HCT116 (cell line): Measurements from ENCODE around the gene ADARB1. TPM values are rescaled to one million over a fixed set of nuclear protein-coding genes. Genes with fewer than 3 reads are reported as not detected.

Source experiments
- ATAC-seq: fragments of 200-7000 bp; cut with Tn5 transposase; 2 replicates; pipeline ENCODE4 v1.9.1; 2020; ENCODE audit warnings: mild to moderate bottlenecking, moderate library complexity
- BruUV-seq: library from RNA; stranded (reverse); fragments of 400-500 nt; replicated peaks from 2 replicates; lab custom pipeline; 2021; lab: Mats Ljungman, UMichigan
- CTCF ChIA-PET: fragments of 300-600 bp; sonication (Branson Sonifier 250); formaldehyde crosslinking; loops from one replicate; lab custom pipeline; 2021; ENCODE audit warnings: antibody characterized with exemption; lab: Charles Lee
- POLR2A ChIA-PET: fragments of 300-600, 350-600 bp; sonication (Branson Sonifier 250); formaldehyde crosslinking; loops from one replicate; lab custom pipeline; 2021; ENCODE audit warnings: antibody characterized with exemption; lab: Charles Lee
- RAD21 ChIA-PET, 2 experiments: fragments of 300-600 bp; sonication (Branson Sonifier 250); formaldehyde crosslinking; loops; one replicate each; lab custom pipeline; 2023; ENCODE audit warnings: low total read pairs in 2 of 2; ENCODE audit not compliant: uncharacterized antibody in 2 of 2, unreplicated experiment in 2 of 2, low non-redundant PET in 1 of 2; lab: Charles Lee
- DNase-seq: peaks from one replicate; pipeline ENCODE4 v3.0.0-alpha.2; 2010; ENCODE audit warnings: low read depth, low spot score
- H2AFZ ChIP-seq: fragments of 200-600 bp; shearing (Covaris generic), sonication (generic); 2 replicates; pipeline ENCODE4 v1.6.1; 2017; ENCODE audit warnings: low read depth, mixed run types, mixed read lengths, antibody characterized with exemption, low read length; ENCODE audit not compliant: poor library complexity, severe bottlenecking
- H3K27ac ChIP-seq: 2 replicates; pipeline ENCODE4 v1.5.1; 2012; ENCODE audit warnings: low read depth, low read length
- H3K27me3 ChIP-seq: fragments of 200-600 bp; sonication (generic); 2 replicates; pipeline ENCODE4 v1.6.1; 2016; ENCODE audit warnings: mixed run types, low read length, mixed read lengths; ENCODE audit not compliant: insufficient read depth
- H3K36me3 ChIP-seq, 2 experiments: fragments of 200-500 bp in 1 of 2; fragments of 200-600 bp in 1 of 2; sonication (Bioruptor generic) in 1 of 2; sonication (generic) in 1 of 2; 2 replicates each; pipeline versions ENCODE4 v1.5.1 to v1.6.1; 2014 to 2016; ENCODE audit warnings: low read length in 2 of 2, inconsistent platforms in 1 of 2, mixed read lengths in 1 of 2, mixed run types in 1 of 2; ENCODE audit not compliant: insufficient read depth in 2 of 2, control insufficient read depth in 1 of 2
- H3K4me1 ChIP-seq, 2 experiments: fragments of 200-600 bp in 1 of 2; sonication (generic) in 1 of 2; 2 replicates each; pipeline versions ENCODE4 v1.5.1 to v1.6.1; 2012 to 2017; ENCODE audit warnings: low read length in 2 of 2, inconsistent platforms in 1 of 2, mild to moderate bottlenecking in 1 of 2, mixed read lengths in 1 of 2, mixed run types in 1 of 2, moderate library complexity in 1 of 2; ENCODE audit not compliant: insufficient read depth in 2 of 2, control insufficient read depth in 1 of 2
- H3K4me2 ChIP-seq: fragments of 200-600 bp; sonication (generic); 2 replicates; pipeline ENCODE4 v1.6.1; 2017; ENCODE audit warnings: mixed run types, low read length, mixed read lengths
- H3K4me3 ChIP-seq, 2 experiments: fragments of 200-600 bp in 1 of 2; sonication (generic) in 1 of 2; replicated peaks in 1 of 2; 2 replicates each; pipeline ENCODE4 v1.5.1; 2011 to 2016; ENCODE audit warnings: low read length in 2 of 2, control low read depth in 1 of 2, low read depth in 1 of 2, mild to moderate bottlenecking in 1 of 2, mixed read lengths in 1 of 2, mixed run types in 1 of 2
- H3K79me2 ChIP-seq: fragments of 200-600 bp; sonication (generic); 2 replicates; pipeline ENCODE4 v1.6.1; 2017; ENCODE audit warnings: mild to moderate bottlenecking, mixed run types, low read length, moderate library complexity, mixed read lengths; ENCODE audit not compliant: insufficient read depth
- H3K9ac ChIP-seq: fragments of 200-600 bp; sonication (generic); 2 replicates; pipeline ENCODE4 v1.6.1; 2016; ENCODE audit warnings: low read length, mixed read lengths
- H3K9me2 ChIP-seq: fragments of 200-600 bp; sonication (generic), shearing (Covaris generic); 2 replicates; pipeline ENCODE4 v1.6.1; 2017; ENCODE audit warnings: mixed run types, mild to moderate bottlenecking, moderate library complexity; ENCODE audit not compliant: insufficient read depth
- H3K9me3 ChIP-seq, 2 experiments: fragments of 200-500 bp in 1 of 2; fragments of 200-600 bp in 1 of 2; sonication (Bioruptor generic) in 1 of 2; sonication (generic) in 1 of 2; 2 replicates each; pipeline ENCODE4 v1.6.1; 2014 to 2017; ENCODE audit warnings: low read length in 2 of 2, mixed read lengths in 2 of 2, inconsistent platforms in 1 of 2, low read depth in 1 of 2, mild to moderate bottlenecking in 1 of 2, mixed run types in 1 of 2, moderate library complexity in 1 of 2; ENCODE audit not compliant: control insufficient read depth in 1 of 2, insufficient read depth in 1 of 2
- H4K20me1 ChIP-seq: fragments of 200-600 bp; sonication (generic), shearing (Covaris generic); 2 replicates; pipeline ENCODE4 v1.6.1; 2017; ENCODE audit warnings: mixed run types, mild to moderate bottlenecking, moderate library complexity; ENCODE audit not compliant: insufficient read depth
- CBX3 ChIP-seq: IDR thresholded peaks from 2 replicates; pipeline ENCODE4 v1.6.1; 2012; ENCODE audit warnings: low read depth
- CEBPB ChIP-seq: IDR thresholded peaks from 2 replicates; pipeline ENCODE4 v1.6.1; 2012; ENCODE audit warnings: low read depth
- EGR1 ChIP-seq: IDR thresholded peaks from 2 replicates; pipeline ENCODE4 v1.6.1; 2012; ENCODE audit warnings: low read depth
- EZH2 ChIP-seq: fragments of 200-600 bp; sonication (generic); IDR thresholded peaks from 2 replicates; pipeline ENCODE4 v1.6.1; 2017; ENCODE audit warnings: antibody characterized with exemption, mixed run types
- FOSL1 ChIP-seq: IDR thresholded peaks from 2 replicates; pipeline ENCODE4 v1.6.1; 2012; ENCODE audit warnings: low read depth
- JUND ChIP-seq: IDR thresholded peaks from 2 replicates; pipeline ENCODE4 v1.6.1; 2012
- POLR2A ChIP-seq: IDR thresholded peaks from 2 replicates; pipeline ENCODE4 v1.7.0; 2011; ENCODE audit warnings: borderline replicate concordance; ENCODE audit not compliant: insufficient read depth, insufficient read length; ENCODE audit errors: extremely low read depth
- POLR2AphosphoS5 ChIP-seq: IDR thresholded peaks from 2 replicates; pipeline ENCODE4 v1.6.1; 2011; ENCODE audit warnings: mild to moderate bottlenecking, low read depth, low read length, moderate library complexity
- RAD21 ChIP-seq: IDR thresholded peaks from 2 replicates; pipeline ENCODE4 v1.6.1; 2012; ENCODE audit warnings: low read depth, mild to moderate bottlenecking
- SIN3A ChIP-seq: IDR thresholded peaks from 2 replicates; pipeline ENCODE4 v1.6.1; 2012; ENCODE audit warnings: low read depth
- SRF ChIP-seq: IDR thresholded peaks from 2 replicates; pipeline ENCODE4 v1.6.1; 2012; ENCODE audit warnings: low read depth
- YY1 ChIP-seq: IDR thresholded peaks from 2 replicates; pipeline ENCODE4 v1.6.1; 2011; ENCODE audit warnings: low read length, low read depth, moderate library complexity, mild to moderate bottlenecking; ENCODE audit not compliant: insufficient replicate concordance; ENCODE audit errors: extremely low read depth
- ZNF274 ChIP-seq: fragments of 200-500 bp; sonication (Bioruptor generic); IDR thresholded peaks from 2 replicates; pipeline ENCODE4 v1.6.1; 2014; ENCODE audit warnings: mild to moderate bottlenecking, low read depth, low read length, inconsistent platforms
- intact Hi-C: fragments of 100-400 bp; cut with micrococcal nuclease; formaldehyde crosslinking; loops from 2 replicates; pipeline ENCODE4 v1.10.0; 2022
- total RNA-seq: library from RNA; stranded (reverse); gene quantifications from one replicate; pipeline ENCODE4 v1.2.1, GENCODE V29; 2021; ENCODE audit not compliant: unreplicated experiment
- TF ChIP-seq, protein P1 (sequence below): IDR thresholded peaks from 2 replicates; pipeline ENCODE4 v1.6.1; 2012; ENCODE audit warnings: low read depth

The ADARB1 gene
- total RNA-seq, 1 experiment from 2014 or later, result 13.5 TPM

DNA sequence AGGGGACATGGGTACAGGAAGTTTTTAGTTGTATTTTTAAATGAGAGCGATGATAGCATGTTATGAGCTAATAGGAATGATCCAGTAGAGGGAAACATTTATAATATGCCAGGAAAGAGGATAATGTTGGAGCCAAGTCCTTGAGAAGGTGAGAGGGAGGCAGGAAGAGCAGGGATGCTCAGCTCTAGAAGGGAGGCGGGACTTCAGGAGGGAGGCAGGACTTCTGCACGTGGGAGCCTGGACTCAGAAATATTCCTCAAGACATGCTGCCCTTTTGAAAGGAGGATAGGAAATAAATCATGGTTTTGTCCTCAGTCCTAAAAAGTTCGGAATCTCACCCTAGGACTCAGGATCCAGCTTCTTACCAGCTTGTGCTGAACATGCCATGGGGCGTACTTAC, 5.9 kb downstream of the ADARB1 start:
- Histone ChIP-seq H3K27ac (no peak overlapping the region), H3K27me3 (no peaks in the 10 kb centered on the region), H3K4me1 (peaks cover 13 to 22% of the 10 kb centered on the region in 2 experiments), H3K9me2 (no peaks in the 10 kb centered on the region), H3K4me3 (no peak overlapping the region), H3K79me2 (peaks cover 23% of the 10 kb centered on the region; the same call in 1 of the 2 replicates), H3K9ac (no peak overlapping the region), H2AFZ (no peak overlapping the region), H3K9me3 (no peaks in the 10 kb centered on the region), H4K20me1 (no peaks in the 10 kb centered on the region), H3K36me3 (no peaks in the 10 kb centered on the region), H3K4me2 (no peak overlapping the region)
- TF ChIP-seq YY1 (no peak), POLR2AphosphoS5 (no peak), ZNF274 (no peak), JUND (no peak)
- RAD21 ChIA-PET, result no interaction called here
- CTCF ChIA-PET, result interaction anchor here (1.1 to 1.7 kb wide), 2 partner anchors 19 to 22 kb away, joined by 4 read pairs; no protein-coding TSS in a partner anchor
- ATAC-seq, result peak; percentile 55; the same call in 1 of the 2 replicates
- intact Hi-C loops, result no loop called here
- no peak for DNase-seq
- no TSS peak for BruUV-seq
- POLR2A ChIA-PET, result no interaction called here

DNA sequence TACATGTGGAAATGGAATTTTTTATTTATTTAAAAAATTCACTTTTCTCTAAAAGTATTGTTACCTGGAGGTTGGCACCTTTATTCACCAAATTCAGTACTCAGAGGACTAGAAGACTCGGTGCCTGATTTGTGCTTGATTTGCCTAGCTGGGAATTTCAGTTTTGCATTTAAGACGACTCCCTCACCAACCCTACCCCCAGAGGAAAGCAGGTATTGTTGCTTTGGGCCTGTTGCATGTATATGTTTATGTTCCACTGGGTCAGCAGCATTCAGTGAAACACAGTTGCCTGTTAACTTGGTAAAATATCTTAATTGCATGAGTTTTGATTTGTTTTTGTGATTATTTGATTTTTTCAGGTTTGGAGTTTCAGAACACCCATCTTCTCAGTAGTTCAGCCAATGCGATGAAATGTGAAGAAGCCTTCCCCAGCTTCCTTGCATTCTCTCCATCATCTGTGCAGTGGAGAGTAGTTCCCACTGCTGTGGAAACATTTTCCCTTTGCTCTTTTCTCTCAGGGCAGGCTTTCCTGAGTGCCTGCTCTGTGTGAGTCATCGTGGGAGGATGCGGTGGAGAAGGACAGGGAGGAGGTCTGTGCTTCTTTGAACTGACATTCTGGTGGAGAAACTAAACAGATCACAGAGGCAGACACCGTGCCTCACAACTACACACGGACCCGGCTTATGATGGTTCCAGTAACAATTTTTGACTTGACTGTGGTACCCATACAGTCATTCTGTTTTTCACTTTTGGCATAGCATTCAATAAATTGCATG, 6.4 kb downstream of the ADARB1 start:
- DNase-seq (no peak), ATAC-seq (peak; percentile 51; the same call in 1 of the 2 replicates)
- H3K9me3 ChIP-seq, result no peaks in the 10 kb centered on the region
- no peak overlapping the region for H3K9ac ChIP-seq
- H3K27ac ChIP-seq, result no peak overlapping the region
- peaks cover 10 to 22% of the 10 kb centered on the region in 2 experiments for H3K4me1 ChIP-seq
- CTCF ChIA-PET, result interaction anchor here (1.1 kb wide), 1 partner anchor 18 kb away, joined by 4 read pairs; no protein-coding TSS in a partner anchor
- H4K20me1 ChIP-seq, result no peaks in the 10 kb centered on the region
- RAD21 ChIA-PET, result no interaction called here
- intact Hi-C loops, result no loop called here
- H3K9me2 ChIP-seq, result no peaks in the 10 kb centered on the region
- no peaks in the 10 kb centered on the region for H3K36me3 ChIP-seq
- POLR2A ChIA-PET, result no interaction called here
- no peaks in the 10 kb centered on the region for H3K27me3 ChIP-seq
- no peak overlapping the region for H3K4me3 ChIP-seq
- no TSS peak for BruUV-seq
- peaks cover 19% of the 10 kb centered on the region; the same call in 1 of the 2 replicates for H3K79me2 ChIP-seq
- H2AFZ ChIP-seq, result no peak overlapping the region
- H3K4me2 ChIP-seq, result peak overlapping the region; percentile 47
- TF ChIP-seq EZH2 (no peak), EGR1 (no peak), CEBPB (no peak), POLR2AphosphoS5 (no peak), SRF (no peak), JUND (no peak), YY1 (no peak), FOSL1 (no peak), RAD21 (no peak), SIN3A (no peak), POLR2A (no peak), CBX3 (no peak)
- TF ChIP-seq, protein P1, sequence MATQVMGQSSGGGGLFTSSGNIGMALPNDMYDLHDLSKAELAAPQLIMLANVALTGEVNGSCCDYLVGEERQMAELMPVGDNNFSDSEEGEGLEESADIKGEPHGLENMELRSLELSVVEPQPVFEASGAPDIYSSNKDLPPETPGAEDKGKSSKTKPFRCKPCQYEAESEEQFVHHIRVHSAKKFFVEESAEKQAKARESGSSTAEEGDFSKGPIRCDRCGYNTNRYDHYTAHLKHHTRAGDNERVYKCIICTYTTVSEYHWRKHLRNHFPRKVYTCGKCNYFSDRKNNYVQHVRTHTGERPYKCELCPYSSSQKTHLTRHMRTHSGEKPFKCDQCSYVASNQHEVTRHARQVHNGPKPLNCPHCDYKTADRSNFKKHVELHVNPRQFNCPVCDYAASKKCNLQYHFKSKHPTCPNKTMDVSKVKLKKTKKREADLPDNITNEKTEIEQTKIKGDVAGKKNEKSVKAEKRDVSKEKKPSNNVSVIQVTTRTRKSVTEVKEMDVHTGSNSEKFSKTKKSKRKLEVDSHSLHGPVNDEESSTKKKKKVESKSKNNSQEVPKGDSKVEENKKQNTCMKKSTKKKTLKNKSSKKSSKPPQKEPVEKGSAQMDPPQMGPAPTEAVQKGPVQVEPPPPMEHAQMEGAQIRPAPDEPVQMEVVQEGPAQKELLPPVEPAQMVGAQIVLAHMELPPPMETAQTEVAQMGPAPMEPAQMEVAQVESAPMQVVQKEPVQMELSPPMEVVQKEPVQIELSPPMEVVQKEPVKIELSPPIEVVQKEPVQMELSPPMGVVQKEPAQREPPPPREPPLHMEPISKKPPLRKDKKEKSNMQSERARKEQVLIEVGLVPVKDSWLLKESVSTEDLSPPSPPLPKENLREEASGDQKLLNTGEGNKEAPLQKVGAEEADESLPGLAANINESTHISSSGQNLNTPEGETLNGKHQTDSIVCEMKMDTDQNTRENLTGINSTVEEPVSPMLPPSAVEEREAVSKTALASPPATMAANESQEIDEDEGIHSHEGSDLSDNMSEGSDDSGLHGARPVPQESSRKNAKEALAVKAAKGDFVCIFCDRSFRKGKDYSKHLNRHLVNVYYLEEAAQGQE, result no peak
